PC-3 (cell line): ENCODE measurements around the gene TMTC2. TPM values are rescaled to one million over a fixed set of nuclear protein-coding genes. Genes with fewer than 3 reads are reported as not detected.

ENCODE experiments used
- ATAC-seq: fragments of 200-7000 bp; cut with Tn5 transposase; 2 replicates; pipeline ENCODE4 v1.9.1; 2020; ENCODE audit warnings: mild to moderate bottlenecking, moderate library complexity
- BruUV-seq: library from RNA; stranded (reverse); fragments of 400-500 nt; replicated peaks from 2 replicates; lab custom pipeline; 2021; lab: Mats Ljungman, UMichigan
- CTCF ChIA-PET: fragments of 300-600 bp; sonication (Branson Sonifier 250); formaldehyde crosslinking; loops from one replicate; lab custom pipeline; 2022; ENCODE audit warnings: antibody characterized with exemption; lab: Charles Lee
- POLR2A ChIA-PET: fragments of 300-600 bp; sonication (Branson Sonifier 250); formaldehyde crosslinking; loops from one replicate; lab custom pipeline; 2022; ENCODE audit warnings: antibody characterized with exemption; ENCODE audit not compliant: unreplicated experiment; lab: Charles Lee
- DNase-seq: peaks from one replicate; pipeline ENCODE4 v3.0.0-alpha.2; 2015
- H2AFZ ChIP-seq: fragments of 300-600 bp; sonication (generic); 2 replicates; pipeline ENCODE4 v1.6.0; 2016; ENCODE audit warnings: antibody characterized with exemption, low read length
- H3F3A ChIP-seq: fragments of 300-600 bp; sonication (generic); one replicate; pipeline ENCODE4 v1.6.0; 2017; ENCODE audit warnings: antibody characterized with exemption, low read length, control low read depth, mild to moderate bottlenecking; ENCODE audit not compliant: unreplicated experiment
- H3K27ac ChIP-seq: fragments of 300-600 bp; sonication (generic); 2 replicates; pipeline ENCODE4 v1.5.1; 2016; ENCODE audit warnings: mild to moderate bottlenecking, low read length
- H3K27me3 ChIP-seq: fragments of 300-600 bp; sonication (generic); 2 replicates; pipeline ENCODE4 v1.6.1; 2016; ENCODE audit warnings: low read length, mixed read lengths
- H3K36me3 ChIP-seq: fragments of 300-600 bp; sonication (generic); 2 replicates; pipeline ENCODE4 v1.6.1; 2016; ENCODE audit warnings: low read depth, mixed run types, low read length, mixed read lengths
- H3K4me1 ChIP-seq: fragments of 300-600 bp; sonication (generic); 2 replicates; pipeline ENCODE4 v1.5.1; 2016; ENCODE audit warnings: low read length; ENCODE audit not compliant: insufficient read depth
- H3K4me2 ChIP-seq: fragments of 300-600 bp; sonication (generic); 2 replicates; pipeline ENCODE4 v1.6.0; 2016; ENCODE audit warnings: low read length
- H3K4me3 ChIP-seq: fragments of 300-600 bp; sonication (generic); 2 replicates; pipeline ENCODE4 v1.5.1; 2016; ENCODE audit warnings: mild to moderate bottlenecking, low read length, mixed read lengths
- H3K79me2 ChIP-seq: fragments of 300-600 bp; sonication (generic); 2 replicates; pipeline ENCODE4 v1.6.1; 2017; ENCODE audit warnings: low read length, mixed read lengths
- H3K9ac ChIP-seq: fragments of 300-600 bp; sonication (generic); 2 replicates; pipeline ENCODE4 v1.6.0; 2016; ENCODE audit warnings: mild to moderate bottlenecking, low read length
- H3K9me2 ChIP-seq: fragments of 300-600 bp; sonication (generic); replicated peaks from 2 replicates; pipeline ENCODE4 v1.6.1; 2016; ENCODE audit warnings: mixed run types, low read length, mixed read lengths
- H3K9me3 ChIP-seq: fragments of 300-600 bp; sonication (generic); 2 replicates; pipeline ENCODE4 v1.6.1; 2016; ENCODE audit warnings: low read length, mixed read lengths
- H4K20me1 ChIP-seq: fragments of 300-600 bp; sonication (generic); 2 replicates; pipeline ENCODE4 v1.6.1; 2016; ENCODE audit warnings: low read length, mixed read lengths
- EZH2 ChIP-seq: fragments of 300-600 bp; sonication (generic); IDR thresholded peaks from one replicate; pipeline ENCODE4 v1.6.1; 2017; ENCODE audit warnings: antibody characterized with exemption, mild to moderate bottlenecking, low read length; ENCODE audit not compliant: unreplicated experiment
- EZH2phosphoT487 ChIP-seq: fragments of 300-600 bp; sonication (generic); IDR thresholded peaks from 2 replicates; pipeline ENCODE4 v1.6.1; 2018; ENCODE audit warnings: mild to moderate bottlenecking, antibody characterized with exemption, low read length, borderline replicate concordance
- intact Hi-C: fragments of 100-400 bp; cut with micrococcal nuclease; formaldehyde crosslinking; loops from 2 replicates; pipeline ENCODE4 v1.9.0; 2023
- total RNA-seq: library from RNA; depleted of rRNA; stranded (reverse); fragments of >200 nt; gene quantifications from 2 replicates; pipeline ENCODE4 v1.2.3, GENCODE V29; 2014
- TF ChIP-seq, protein P1 (sequence below): fragments of 300-600 bp; sonication (generic); conservative IDR thresholded peaks from 2 replicates; pipeline ENCODE4 v1.5.1; 2017; ENCODE audit warnings: antibody characterized with exemption, low read depth, mild to moderate bottlenecking, low read length

Gene TMTC2
- total RNA-seq, 1 experiment from 2014 or later: 10.7 TPM

DNA sequence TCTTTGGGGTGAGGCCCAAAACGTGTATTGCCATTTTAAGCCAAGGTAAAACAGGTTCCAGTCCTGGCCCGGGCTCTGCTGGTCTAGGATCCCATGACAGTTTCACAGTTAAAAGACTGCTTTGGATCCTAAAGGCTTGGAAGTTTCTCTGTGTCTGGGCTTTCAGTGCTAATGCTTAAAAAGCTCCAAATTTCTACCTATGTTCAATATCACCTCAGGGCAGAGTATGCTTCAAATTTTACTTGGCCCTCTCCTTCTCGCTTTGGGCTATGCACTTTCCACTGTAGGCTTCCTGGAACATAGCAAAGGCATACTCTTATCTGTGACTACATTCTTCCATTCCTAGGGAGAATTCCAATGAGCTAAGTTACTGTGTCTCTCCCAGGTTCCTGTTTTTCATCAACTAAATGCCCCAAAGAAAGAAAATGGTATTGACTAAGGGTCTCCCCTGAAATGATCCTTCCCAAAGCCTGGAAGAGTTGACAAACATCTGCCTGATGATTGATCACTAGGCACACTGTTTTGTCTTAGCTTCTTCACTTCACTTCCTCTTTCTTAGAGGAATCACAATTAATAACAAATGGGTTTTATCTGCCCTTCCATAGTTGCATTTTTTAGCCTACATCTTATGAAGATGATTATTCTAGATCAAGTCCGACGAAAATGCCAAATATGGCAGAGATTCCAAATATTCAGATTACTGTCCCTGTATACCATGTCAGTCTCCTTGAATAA, 79.4 kb downstream of the TMTC2 start:
- CTCF ChIA-PET: no interaction called here

GRCh38 chr12:82774666-82775065, 88.0 kb downstream of the TMTC2 start:
- Histone ChIP-seq H3K27me3 (no peaks in the 10 kb centered on the region), H3K4me1 (no peaks in the 10 kb centered on the region; the same call in 1 of the 2 replicates), H3F3A (no peaks in the 10 kb centered on the region), H3K9me3 (no peaks in the 10 kb centered on the region), H3K4me3 (no peak overlapping the region), H3K36me3 (no peaks in the 10 kb centered on the region), H3K79me2 (no peaks in the 10 kb centered on the region), H3K27ac (no peak overlapping the region), H3K4me2 (no peak overlapping the region), H3K9me2 (no peaks in the 10 kb centered on the region), H2AFZ (no peak overlapping the region), H4K20me1 (no peaks in the 10 kb centered on the region), H3K9ac (no peak overlapping the region)
- TF ChIP-seq EZH2 (no peak), EZH2phosphoT487 (no peak)
- TF ChIP-seq, protein P1, sequence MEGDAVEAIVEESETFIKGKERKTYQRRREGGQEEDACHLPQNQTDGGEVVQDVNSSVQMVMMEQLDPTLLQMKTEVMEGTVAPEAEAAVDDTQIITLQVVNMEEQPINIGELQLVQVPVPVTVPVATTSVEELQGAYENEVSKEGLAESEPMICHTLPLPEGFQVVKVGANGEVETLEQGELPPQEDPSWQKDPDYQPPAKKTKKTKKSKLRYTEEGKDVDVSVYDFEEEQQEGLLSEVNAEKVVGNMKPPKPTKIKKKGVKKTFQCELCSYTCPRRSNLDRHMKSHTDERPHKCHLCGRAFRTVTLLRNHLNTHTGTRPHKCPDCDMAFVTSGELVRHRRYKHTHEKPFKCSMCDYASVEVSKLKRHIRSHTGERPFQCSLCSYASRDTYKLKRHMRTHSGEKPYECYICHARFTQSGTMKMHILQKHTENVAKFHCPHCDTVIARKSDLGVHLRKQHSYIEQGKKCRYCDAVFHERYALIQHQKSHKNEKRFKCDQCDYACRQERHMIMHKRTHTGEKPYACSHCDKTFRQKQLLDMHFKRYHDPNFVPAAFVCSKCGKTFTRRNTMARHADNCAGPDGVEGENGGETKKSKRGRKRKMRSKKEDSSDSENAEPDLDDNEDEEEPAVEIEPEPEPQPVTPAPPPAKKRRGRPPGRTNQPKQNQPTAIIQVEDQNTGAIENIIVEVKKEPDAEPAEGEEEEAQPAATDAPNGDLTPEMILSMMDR: no peak
- ATAC-seq: no peak
- CTCF ChIA-PET: no interaction called here
- POLR2A ChIA-PET: no interaction called here
- intact Hi-C loops: no loop called here
- no TSS peak for BruUV-seq
- DNase-seq: no peak

More for the DNA sequence above, 79.4 kb downstream of the TMTC2 start:
- H3K4me2 ChIP-seq: no peak overlapping the region
- no peaks in the 10 kb centered on the region; the same call in 1 of the 2 replicates for H3K4me1 ChIP-seq
- H3K9ac ChIP-seq: no peak overlapping the region
- no peak for DNase-seq
- no peaks in the 10 kb centered on the region for H3K9me3 ChIP-seq
- intact Hi-C loops: no loop called here
- H3K27me3 ChIP-seq: no peaks in the 10 kb centered on the region
- H4K20me1 ChIP-seq: no peaks in the 10 kb centered on the region
- H3K36me3 ChIP-seq: no peaks in the 10 kb centered on the region
- H3K9me2 ChIP-seq: no peaks in the 10 kb centered on the region
- no peak overlapping the region for H3K27ac ChIP-seq
- no TSS peak for BruUV-seq
- POLR2A ChIA-PET: no interaction called here
- no peaks in the 10 kb centered on the region for H3K79me2 ChIP-seq
- ATAC-seq: no peak
- H3F3A ChIP-seq: no peaks in the 10 kb centered on the region
- no peak overlapping the region for H2AFZ ChIP-seq
- H3K4me3 ChIP-seq: no peak overlapping the region
- TF ChIP-seq EZH2phosphoT487 (no peak), EZH2 (no peak)
- TF ChIP-seq, protein P1: no peak

GRCh38 chr12:82780517-82780916, 93.8 kb downstream of the TMTC2 start:
- DNase-seq: no peak
- no peaks in the 10 kb centered on the region for H3F3A ChIP-seq
- POLR2A ChIA-PET: no interaction called here
- no peak overlapping the region for H3K4me3 ChIP-seq
- no peaks in the 10 kb centered on the region for H3K4me1 ChIP-seq
- H3K27ac ChIP-seq: no peak overlapping the region
- intact Hi-C loops: no loop called here
- BruUV-seq: no TSS peak
- no peaks in the 10 kb centered on the region for H3K27me3 ChIP-seq
- H4K20me1 ChIP-seq: no peaks in the 10 kb centered on the region
- H3K36me3 ChIP-seq: no peaks in the 10 kb centered on the region
- TF ChIP-seq EZH2phosphoT487: no peak
- TF ChIP-seq, protein P1: no peak
- TF ChIP-seq EZH2: no peak
- H3K9ac ChIP-seq: no peak overlapping the region
- no peak overlapping the region for H2AFZ ChIP-seq
- CTCF ChIA-PET: no interaction called here
- H3K9me2 ChIP-seq: no peaks in the 10 kb centered on the region
- H3K79me2 ChIP-seq: no peaks in the 10 kb centered on the region
- H3K4me2 ChIP-seq: no peak overlapping the region
- no peaks in the 10 kb centered on the region for H3K9me3 ChIP-seq
- no peak for ATAC-seq
